NAMALWA (cell line): Measurements from ENCODE around the gene EFNA5.

Source experiments
- DNase-seq: peaks from one replicate; pipeline ENCODE4 v3.0.0-alpha.2; 2015; ENCODE audit warnings: low spot score

EFNA5 gene

DNA sequence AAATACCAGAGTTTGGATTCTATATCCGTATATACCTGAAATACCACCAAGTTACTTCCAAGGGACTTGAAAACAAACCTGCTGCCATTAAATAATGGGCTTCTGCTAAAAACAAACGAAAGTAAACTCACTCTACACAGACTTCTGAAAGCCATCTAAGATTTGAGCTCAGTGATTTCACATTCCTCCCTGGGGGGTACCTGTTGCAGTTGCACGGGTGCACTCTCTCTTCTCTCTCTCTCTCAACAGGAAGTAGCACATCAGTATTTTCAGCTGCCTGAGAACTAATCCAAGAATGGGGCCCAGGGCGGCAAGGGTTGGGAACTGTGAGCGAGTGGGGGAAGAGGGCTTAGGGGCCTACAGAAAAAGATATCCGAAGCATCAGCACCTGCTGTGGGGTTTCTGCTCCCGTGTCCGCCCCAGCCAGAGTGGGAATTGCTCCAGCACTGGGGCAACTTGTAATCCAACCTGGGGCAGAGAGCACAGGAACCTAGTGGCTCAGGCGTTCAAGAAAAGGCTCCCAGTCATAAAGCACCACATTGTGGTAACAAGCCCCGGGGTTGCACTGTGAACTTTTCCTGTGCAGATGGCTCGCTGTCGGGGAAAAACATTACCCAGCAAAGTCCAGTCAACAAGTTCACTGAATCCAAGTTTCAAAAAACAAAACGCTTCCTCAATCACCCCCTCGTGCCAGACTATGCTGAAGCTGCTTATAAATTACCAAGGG lies 99.8 kb downstream of the EFNA5 start:
- DNase-seq: peak; percentile 85

DNA sequence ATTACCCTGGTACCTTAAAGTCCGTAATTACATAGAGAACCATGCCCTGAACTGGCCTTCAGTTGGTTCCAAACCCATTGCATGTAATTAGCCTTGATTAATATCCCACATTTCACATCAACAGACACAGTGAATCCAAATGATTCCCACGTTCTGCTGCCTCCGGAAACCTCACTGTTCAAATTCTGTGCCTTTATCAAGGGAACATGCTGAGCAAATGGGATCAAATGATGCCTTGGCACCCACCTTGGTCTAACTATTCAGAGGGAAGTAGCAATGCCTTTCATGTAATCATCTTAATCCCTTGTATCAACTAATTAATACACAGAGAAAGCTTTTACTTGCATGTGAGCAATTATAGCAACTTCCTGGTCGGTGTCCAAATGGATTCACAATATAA lies 100.6 kb downstream of the EFNA5 start:
- peak; percentile 29 for DNase-seq

DNA sequence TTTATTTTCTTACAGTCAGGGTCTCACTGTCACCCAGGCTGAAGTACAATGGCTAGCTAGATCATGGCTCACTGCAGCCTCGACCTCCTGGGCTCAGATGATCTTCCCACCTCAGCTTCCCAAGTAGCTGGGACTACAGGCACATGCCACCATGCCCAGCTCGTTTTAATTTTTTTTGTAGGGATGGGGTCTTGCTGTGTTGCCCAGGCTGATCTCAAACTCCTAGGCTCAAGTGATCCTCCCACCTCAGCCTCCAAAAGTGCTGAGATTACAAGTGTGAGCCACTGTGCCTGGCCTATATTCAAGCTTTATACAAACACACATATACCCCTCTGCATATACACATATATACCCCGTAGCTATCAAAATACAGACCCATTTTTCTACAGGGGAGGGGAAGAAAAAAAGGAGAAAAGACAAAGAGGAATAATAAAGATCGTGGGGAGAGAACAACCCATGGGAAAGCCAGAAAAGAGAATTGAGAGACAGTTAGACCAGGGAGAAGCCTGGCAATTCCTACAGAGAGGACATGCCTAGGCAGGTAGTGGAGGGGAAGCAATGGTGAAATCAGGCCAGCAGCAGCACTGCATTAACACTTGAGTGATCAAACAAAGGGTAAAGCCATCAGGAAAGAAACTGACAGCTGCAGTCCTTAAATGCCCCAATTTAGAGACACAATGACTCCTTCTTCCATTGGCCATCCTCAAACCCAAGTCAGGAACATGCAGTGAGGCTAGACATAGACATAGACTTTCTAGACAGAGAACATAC lies 102.7 kb downstream of the EFNA5 start:
- peak; percentile 56 for DNase-seq

GRCh38 chr5:107566986-107567385 lies 103.8 kb downstream of the EFNA5 start:
- no peak for DNase-seq

GRCh38 chr5:107565791-107566767 lies 104.7 kb downstream of the EFNA5 start:
- no peak for DNase-seq

GRCh38 chr5:107564931-107565372 lies 105.8 kb downstream of the EFNA5 start:
- DNase-seq: no peak

DNA sequence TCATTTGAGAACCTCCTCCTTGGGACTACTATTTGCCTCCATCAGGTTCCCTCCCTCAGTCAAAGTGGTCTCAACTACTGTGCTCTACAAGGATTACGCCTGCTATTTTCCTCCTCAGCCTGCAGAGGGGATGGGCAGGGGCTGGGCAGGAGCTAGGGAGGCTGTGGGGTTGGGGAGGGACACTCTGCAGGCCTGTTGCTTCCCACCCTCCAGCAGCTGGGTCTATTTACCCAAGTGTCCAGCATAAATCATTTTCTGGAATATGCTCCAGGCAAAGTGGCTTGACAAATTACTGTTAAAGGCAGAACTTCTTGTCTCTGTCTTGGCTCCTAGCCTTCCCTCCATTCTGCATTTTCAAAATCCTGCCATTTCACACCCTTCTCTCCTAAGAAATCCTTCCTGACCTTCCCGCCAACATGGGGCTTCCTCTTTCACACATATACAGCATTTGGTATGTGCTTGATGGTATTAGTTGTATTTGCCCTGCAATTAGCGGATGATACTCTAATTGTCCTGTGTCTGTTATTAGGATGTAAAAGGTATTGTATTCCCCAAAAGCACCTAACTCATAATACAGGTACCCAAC lies 106.7 kb downstream of the EFNA5 start:
- no peak for DNase-seq

DNA sequence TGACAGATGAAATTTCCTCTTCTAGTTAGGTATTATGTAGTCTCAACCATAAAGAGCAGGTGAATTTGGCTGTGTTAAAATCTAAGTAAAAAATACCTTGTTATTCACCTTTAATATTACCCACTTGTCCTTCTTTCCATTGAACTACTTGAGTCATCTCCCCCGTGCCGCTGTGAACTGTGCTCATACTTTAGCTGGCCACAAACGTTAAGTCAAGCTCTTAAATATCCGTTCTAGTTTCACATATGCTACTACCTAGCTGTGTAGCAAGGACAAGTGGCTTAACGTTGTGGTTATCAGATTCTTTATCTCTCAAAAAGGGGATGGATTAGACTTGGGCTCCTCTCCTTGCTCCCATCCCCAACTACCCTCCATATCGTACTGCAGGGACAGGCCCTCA lies 110.4 kb downstream of the EFNA5 start:
- DNase-seq: no peak

DNA sequence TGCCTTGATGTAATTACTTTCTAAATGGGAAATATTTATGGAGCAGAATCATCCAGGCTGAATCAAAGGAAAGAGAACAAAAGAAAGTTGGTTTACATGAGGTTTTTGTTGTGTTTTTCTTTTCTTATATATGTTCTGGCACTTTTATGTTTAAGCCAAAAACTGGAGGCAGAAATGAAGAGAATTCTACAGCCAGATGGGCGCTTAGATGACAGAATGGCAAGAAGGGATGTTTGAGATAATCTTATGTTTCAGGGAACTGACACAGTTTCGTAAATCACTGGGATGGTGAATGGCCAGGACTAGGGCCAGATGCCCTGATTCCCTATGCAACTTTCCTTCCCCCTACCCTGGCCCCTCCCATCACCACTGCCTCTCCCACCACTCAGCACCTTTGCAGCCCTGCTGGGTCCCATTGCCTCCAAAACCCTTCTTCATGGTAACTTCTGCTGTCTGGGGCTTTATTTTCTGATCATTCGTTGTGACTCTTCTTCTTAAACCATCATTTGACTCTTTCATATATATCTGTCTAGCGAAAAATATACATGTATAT lies 111.8 kb downstream of the EFNA5 start:
- no peak for DNase-seq

DNA sequence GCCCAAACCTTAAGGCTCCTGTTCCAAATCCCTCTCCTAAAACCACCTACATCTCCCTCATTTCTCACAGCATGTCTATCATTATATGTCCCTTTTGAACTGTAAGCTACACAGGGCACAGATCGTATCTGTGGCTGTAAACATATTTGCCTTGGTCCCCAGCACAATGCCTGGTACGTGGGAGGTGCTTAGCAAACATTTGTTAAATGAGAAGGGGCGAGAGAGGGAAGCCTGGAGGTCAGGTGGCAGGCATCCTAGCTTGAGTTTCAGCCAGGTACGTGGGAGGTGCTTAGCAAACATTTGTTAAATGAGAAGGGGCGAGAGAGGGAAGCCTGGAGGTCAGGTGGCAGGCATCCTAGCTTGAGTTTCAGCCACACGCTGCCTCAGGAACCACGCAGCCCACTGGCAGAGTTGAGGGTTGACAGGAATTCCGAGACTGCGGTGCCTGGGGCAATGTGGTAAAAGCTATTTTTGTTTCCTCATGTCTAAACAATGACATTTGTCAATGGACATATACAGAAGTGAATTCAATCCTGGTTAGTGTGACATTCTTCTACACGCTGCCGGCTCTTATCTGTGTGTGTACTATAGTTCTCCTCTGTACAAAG lies 113.6 kb downstream of the EFNA5 start:
- no peak for DNase-seq

DNA sequence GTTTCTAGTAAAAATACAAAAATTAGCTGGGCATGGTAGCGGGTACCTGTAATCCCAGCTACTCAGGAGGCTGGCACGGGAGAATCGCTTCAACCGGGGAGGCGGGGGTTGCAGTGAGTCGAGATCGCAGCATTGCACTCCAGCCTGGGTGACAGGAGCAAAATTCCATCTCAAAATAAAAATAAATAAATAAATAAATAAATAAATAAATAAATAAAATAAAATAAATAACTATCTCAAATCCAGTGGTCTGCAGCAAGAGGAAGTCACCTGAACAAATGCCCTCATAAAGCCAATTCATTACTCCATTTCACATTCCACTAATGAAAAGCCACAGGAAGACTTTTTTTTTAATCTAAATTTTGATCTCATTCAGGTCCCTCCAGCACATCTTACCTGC lies 114.2 kb downstream of the EFNA5 start:
- DNase-seq: no peak

GRCh38 chr5:107555425-107556090 lies 115.2 kb downstream of the EFNA5 start:
- no peak for DNase-seq

GRCh38 chr5:107554776-107555424 lies 115.8 kb downstream of the EFNA5 start:
- peak; percentile 56 for DNase-seq

DNA sequence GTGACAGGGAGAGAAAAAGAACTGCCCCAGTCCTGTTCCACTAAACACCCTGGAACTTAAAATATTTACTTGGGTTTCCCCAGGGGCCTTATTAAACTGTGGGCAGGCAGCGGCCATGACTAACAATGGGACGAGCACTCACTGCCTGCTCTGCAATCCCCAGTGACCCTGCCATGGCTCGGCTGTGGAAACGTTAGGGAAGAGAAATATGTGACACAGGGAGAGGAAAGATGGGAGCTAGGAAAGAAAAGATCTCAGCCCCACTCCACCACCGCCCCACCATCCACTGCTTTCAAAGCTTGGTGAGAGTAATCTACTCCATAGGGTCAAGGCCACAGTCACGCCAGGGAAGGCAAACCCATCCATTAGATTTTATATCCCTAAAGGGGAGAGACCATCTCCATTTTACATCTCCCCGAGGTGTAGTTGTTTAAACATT lies 117.6 kb downstream of the EFNA5 start:
- peak; percentile 27 for DNase-seq

DNA sequence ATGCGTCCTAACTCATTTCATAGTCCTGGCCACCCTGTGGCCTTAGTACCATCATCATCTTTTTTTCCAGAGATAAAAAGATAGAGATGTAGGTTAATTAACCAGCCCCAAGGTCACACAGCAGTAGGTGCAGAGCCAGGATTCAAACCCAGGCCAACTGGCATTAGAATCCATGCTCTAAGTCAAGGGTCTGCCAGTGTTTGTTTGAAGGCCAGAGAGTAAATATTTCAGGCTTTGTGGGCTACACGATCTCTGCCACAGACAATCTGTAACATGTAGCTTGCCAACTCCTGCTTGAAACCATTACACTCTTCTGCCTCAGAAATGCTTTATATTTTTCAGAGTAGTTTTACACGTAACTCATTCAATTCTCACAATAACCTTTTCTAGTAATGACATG lies 119.6 kb downstream of the EFNA5 start:
- no peak for DNase-seq

- no peak for DNase-seq
These were observed 121.2 kb downstream of the EFNA5 start for GRCh38 chr5:107549567-107549966.

DNA sequence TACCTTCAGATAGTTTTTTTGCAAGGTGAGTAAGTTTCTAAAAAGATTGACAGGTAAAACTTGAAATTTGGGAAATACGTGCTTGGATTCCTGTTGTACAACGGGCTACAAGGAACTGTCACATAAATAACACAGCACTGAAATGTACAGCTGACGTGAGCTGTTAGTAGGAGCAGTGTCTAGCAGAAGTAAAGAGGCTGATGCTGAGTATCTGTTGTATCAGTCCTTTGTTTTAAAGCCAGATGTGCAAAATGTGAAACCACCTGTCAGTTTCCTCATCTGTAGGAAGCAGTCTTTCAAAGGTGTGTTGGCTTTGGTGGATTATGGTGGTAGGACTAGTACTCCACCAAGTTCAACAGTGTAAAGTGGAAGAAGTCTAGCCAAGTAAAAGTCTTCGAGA lies 122.3 kb downstream of the EFNA5 start:
- DNase-seq: no peak

GRCh38 chr5:107546719-107547118 lies 124.0 kb downstream of the EFNA5 start:
- DNase-seq: no peak

GRCh38 chr5:107545486-107545885 lies 125.3 kb downstream of the EFNA5 start:
- no peak for DNase-seq

- no peak for DNase-seq
These were observed 125.8 kb downstream of the EFNA5 start for GRCh38 chr5:107544967-107545366.
